ENCODE data around the gene GNAL. TPM values are rescaled to one million over a fixed set of nuclear protein-coding genes. Genes with fewer than 3 reads are reported as not detected.

Gene GNAL
- total RNA-seq, 1 experiment from 2014 or later, result 0.06 TPM

- H3K9me3 ChIP-seq (ENCODE audit: low read depth, low read length, poor library complexity, severe bottlenecking), result no peaks in the 10 kb centered on the region
- H3K4me3 ChIP-seq (ENCODE audit: low read depth, low read length, poor library complexity, severe bottlenecking), result no peak overlapping the region
- CTCF ChIA-PET, result interaction anchor here (0.7 kb wide), 1 partner anchor 90 kb away, joined by 7 read pairs; no protein-coding TSS in a partner anchor
- intact Hi-C loops (cut with micrococcal nuclease; ENCODE audit: unreplicated experiment), result no loop called here
- TF ChIP-seq EZH2 (IDR thresholded peaks at IDR 0.05; ENCODE audit: borderline replicate concordance, low read depth, low read length, poor library complexity, severe bottlenecking), result no peak
- TF ChIP-seq, protein P1, sequence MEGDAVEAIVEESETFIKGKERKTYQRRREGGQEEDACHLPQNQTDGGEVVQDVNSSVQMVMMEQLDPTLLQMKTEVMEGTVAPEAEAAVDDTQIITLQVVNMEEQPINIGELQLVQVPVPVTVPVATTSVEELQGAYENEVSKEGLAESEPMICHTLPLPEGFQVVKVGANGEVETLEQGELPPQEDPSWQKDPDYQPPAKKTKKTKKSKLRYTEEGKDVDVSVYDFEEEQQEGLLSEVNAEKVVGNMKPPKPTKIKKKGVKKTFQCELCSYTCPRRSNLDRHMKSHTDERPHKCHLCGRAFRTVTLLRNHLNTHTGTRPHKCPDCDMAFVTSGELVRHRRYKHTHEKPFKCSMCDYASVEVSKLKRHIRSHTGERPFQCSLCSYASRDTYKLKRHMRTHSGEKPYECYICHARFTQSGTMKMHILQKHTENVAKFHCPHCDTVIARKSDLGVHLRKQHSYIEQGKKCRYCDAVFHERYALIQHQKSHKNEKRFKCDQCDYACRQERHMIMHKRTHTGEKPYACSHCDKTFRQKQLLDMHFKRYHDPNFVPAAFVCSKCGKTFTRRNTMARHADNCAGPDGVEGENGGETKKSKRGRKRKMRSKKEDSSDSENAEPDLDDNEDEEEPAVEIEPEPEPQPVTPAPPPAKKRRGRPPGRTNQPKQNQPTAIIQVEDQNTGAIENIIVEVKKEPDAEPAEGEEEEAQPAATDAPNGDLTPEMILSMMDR (conservative IDR thresholded peaks at IDR 0.05; ENCODE audit: low read depth, low read length), result no peak
- POLR2A ChIA-PET (ENCODE audit: low non-redundant PET), result no interaction called here
- no peak for DNase-seq (ENCODE audit: low spot score)
- H3K36me3 ChIP-seq (ENCODE audit: insufficient read depth, low read length, poor library complexity, severe bottlenecking), result no peaks in the 10 kb centered on the region
- H3K27ac ChIP-seq (ENCODE audit: low read depth, low read length, poor library complexity, severe bottlenecking), result no peak overlapping the region
- BruUV-seq (replicated peaks), result no TSS peak
- no peaks in the 10 kb centered on the region for H3K4me1 ChIP-seq (ENCODE audit: insufficient read depth, low read length, poor library complexity, severe bottlenecking)
- no peaks in the 10 kb centered on the region for H3K27me3 ChIP-seq (replicated peaks; ENCODE audit: insufficient read depth, low read depth, low read length, poor library complexity)
Measured at GRCh38 chr18:11906176-11906575, 217.1 kb downstream of the GNAL start.

DNA sequence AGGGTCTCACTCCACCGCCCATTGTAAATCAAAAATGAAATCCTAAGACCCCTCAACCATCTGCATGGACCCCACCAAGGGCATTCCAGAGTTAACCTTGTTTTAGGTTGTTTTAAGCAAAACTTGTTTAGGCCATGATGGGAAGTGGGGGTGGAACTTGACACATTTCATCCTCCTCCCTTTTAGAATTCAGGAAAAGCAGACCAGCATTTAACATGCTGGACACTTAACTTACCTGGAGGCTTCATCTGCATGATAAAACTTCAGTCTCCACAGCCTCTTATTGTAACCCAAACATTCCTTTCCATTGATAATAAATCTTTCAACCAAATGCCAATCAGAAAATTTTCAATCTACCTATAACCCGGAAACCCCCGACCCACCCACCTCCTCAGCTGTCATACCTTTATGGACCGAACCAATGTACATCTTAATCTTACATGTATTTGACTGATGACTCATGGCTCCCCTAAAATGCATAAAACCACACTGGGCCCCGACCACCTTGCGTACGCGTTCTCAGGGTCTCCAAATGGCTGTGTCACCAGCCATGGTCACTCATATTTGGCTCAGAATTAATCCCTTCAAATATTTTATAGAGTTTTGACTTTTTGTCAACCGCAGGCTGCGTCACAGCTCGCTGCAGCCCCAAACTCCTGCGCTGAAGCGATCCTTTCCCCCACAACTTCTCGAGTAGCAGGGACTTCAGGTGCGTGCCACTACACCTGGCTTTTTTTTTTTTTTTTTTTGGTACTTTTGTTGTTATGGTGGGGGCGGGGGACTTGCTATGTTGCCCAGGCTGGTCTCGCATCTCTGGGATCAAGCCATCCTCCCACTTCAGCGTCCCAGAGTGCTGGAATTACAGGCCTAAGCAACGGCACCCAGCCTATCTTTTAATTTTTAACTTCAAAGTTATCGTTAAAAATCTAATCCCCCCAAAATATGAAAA, 218.1 kb downstream of the GNAL start:
- Histone ChIP-seq H3K9me3 (ENCODE audit: low read depth, low read length, poor library complexity, severe bottlenecking) (no peaks in the 10 kb centered on the region), H3K36me3 (ENCODE audit: insufficient read depth, low read length, poor library complexity, severe bottlenecking) (no peaks in the 10 kb centered on the region), H3K4me1 (ENCODE audit: insufficient read depth, low read length, poor library complexity, severe bottlenecking) (no peaks in the 10 kb centered on the region), H3K27me3 (replicated peaks; ENCODE audit: insufficient read depth, low read depth, low read length, poor library complexity) (no peaks in the 10 kb centered on the region), H3K4me3 (ENCODE audit: low read depth, low read length, poor library complexity, severe bottlenecking) (peak overlapping the region; percentile 92), H3K27ac (ENCODE audit: low read depth, low read length, poor library complexity, severe bottlenecking) (peak overlapping the region; percentile 94)
- CTCF ChIA-PET, result interaction anchor here (0.7 kb wide), 1 partner anchor 89 kb away, joined by 7 read pairs; no protein-coding TSS in a partner anchor
- intact Hi-C loops (cut with micrococcal nuclease; ENCODE audit: unreplicated experiment), result no loop called here
- POLR2A ChIA-PET (ENCODE audit: low non-redundant PET), result no interaction called here
- no TSS peak for BruUV-seq (replicated peaks)
- TF ChIP-seq EZH2 (IDR thresholded peaks at IDR 0.05; ENCODE audit: borderline replicate concordance, low read depth, low read length, poor library complexity, severe bottlenecking), result no peak
- TF ChIP-seq, protein P1 (conservative IDR thresholded peaks at IDR 0.05; ENCODE audit: low read depth, low read length), result no peak
- no peak for DNase-seq (ENCODE audit: low spot score)

- peak; percentile 91 for DNase-seq (ENCODE audit: low spot score)
- ChIA-PET POLR2A (ENCODE audit: low non-redundant PET) (no interaction called here), CTCF (no interaction called here)
- Histone ChIP-seq H3K9me3 (ENCODE audit: low read depth, low read length, poor library complexity, severe bottlenecking) (no peaks in the 10 kb centered on the region), H3K27ac (ENCODE audit: low read depth, low read length, poor library complexity, severe bottlenecking) (peak within 1 kb of the TSS; percentile 94), H3K4me1 (ENCODE audit: insufficient read depth, low read length, poor library complexity, severe bottlenecking) (no peaks in the 10 kb centered on the region), H3K4me3 (ENCODE audit: low read depth, low read length, poor library complexity, severe bottlenecking) (peak within 1 kb of the TSS; percentile 92), H3K36me3 (ENCODE audit: insufficient read depth, low read length, poor library complexity, severe bottlenecking) (no peaks in the 10 kb centered on the region), H3K27me3 (replicated peaks; ENCODE audit: insufficient read depth, low read depth, low read length, poor library complexity) (no peaks in the 10 kb centered on the region)
- intact Hi-C loops (cut with micrococcal nuclease; ENCODE audit: unreplicated experiment), result no loop called here
- BruUV-seq (replicated peaks), result no TSS peak
- TF ChIP-seq, protein P1 (conservative IDR thresholded peaks at IDR 0.05; ENCODE audit: low read depth, low read length), result no peak
- no peak for TF ChIP-seq EZH2 (IDR thresholded peaks at IDR 0.05; ENCODE audit: borderline replicate concordance, low read depth, low read length, poor library complexity, severe bottlenecking)
Measured at GRCh38 chr18:11908182-11909060, 219.4 kb downstream of the GNAL start, which contains the start of gene MPPE1. MPPE1 (minus strand) TSS chr18:11908317; CDS start chr18:11897264, 11,053 bp downstream.

Measured in A673 (cell line).